Neural progenitor cell (in vitro differentiated cells): ENCODE measurements around the gene FAM43A. TPM values are rescaled to one million over a fixed set of nuclear protein-coding genes. Genes with fewer than 3 reads are reported as not detected.

ENCODE experiments used
- DNase-seq: peaks from one replicate; pipeline ENCODE4 v3.0.0-alpha.2; 2016; ENCODE audit warnings: low spot score
- H2AFZ ChIP-seq: fragments of 200-600 bp; sonication (generic); replicated peaks from 2 replicates; pipeline ENCODE4 v1.6.1; 2016; ENCODE audit warnings: antibody characterized with exemption
- H3F3A ChIP-seq: fragments of 200-600 bp; sonication (generic); 2 replicates; pipeline ENCODE4 v1.6.1; 2016; ENCODE audit warnings: antibody characterized with exemption, low read depth
- H3K27ac ChIP-seq: fragments of 200-600 bp; sonication (generic); 2 replicates; pipeline ENCODE4 v1.5.1; 2016; ENCODE audit warnings: mild to moderate bottlenecking
- H3K27me3 ChIP-seq: fragments of 200-600 bp; sonication (generic); 2 replicates; pipeline ENCODE4 v1.6.1; 2016; ENCODE audit warnings: mild to moderate bottlenecking, moderate library complexity
- H3K36me3 ChIP-seq: fragments of 200-600 bp; sonication (generic); 2 replicates; pipeline ENCODE4 v1.5.1; 2016
- H3K4me1 ChIP-seq: fragments of 200-600 bp; sonication (generic); 2 replicates; pipeline ENCODE4 v1.6.1; 2016; ENCODE audit warnings: mixed run types
- H3K4me2 ChIP-seq: fragments of 200-600 bp; sonication (generic); 2 replicates; pipeline ENCODE4 v1.6.1; 2016
- H3K4me3 ChIP-seq: fragments of 200-600 bp; sonication (generic); 2 replicates; pipeline ENCODE4 v1.5.1; 2016
- H3K79me2 ChIP-seq: fragments of 200-600 bp; sonication (generic); 2 replicates; pipeline ENCODE4 v1.6.1; 2016; ENCODE audit warnings: low read depth
- H3K9ac ChIP-seq: fragments of 200-600 bp; sonication (generic); 2 replicates; pipeline ENCODE4 v1.6.1; 2016
- H3K9me3 ChIP-seq: fragments of 200-600 bp; sonication (generic); 2 replicates; pipeline ENCODE4 v1.5.1; 2016; ENCODE audit warnings: low read depth
- H4K20me1 ChIP-seq: fragments of 200-600 bp; sonication (generic); 2 replicates; pipeline ENCODE4 v1.6.1; 2016; ENCODE audit warnings: low read depth
- H3K27ac Mint-ChIP-seq: 3 replicates; pipeline ENCODE4 v1.8.0; 2021; ENCODE audit warnings: mixed read lengths
- H3K27me3 Mint-ChIP-seq: 2 replicates; pipeline ENCODE4 v1.8.0; 2022; ENCODE audit warnings: low read depth, mild to moderate bottlenecking, inconsistent platforms, moderate library complexity, mixed read lengths; ENCODE audit not compliant: insufficient read depth
- H3K36me3 Mint-ChIP-seq: 3 replicates; pipeline ENCODE4 v1.8.0; 2021; ENCODE audit warnings: mixed read lengths
- H3K4me1 Mint-ChIP-seq: 3 replicates; pipeline ENCODE4 v1.8.0; 2021; ENCODE audit warnings: mixed read lengths
- H3K4me3 Mint-ChIP-seq: 3 replicates; pipeline ENCODE4 v1.8.0; 2021; ENCODE audit warnings: mild to moderate bottlenecking, moderate library complexity, mixed read lengths
- H3K9me3 Mint-ChIP-seq: 3 replicates; pipeline ENCODE4 v1.8.0; 2020; ENCODE audit warnings: mixed read lengths
- EZH2 ChIP-seq: fragments of 200-600 bp; sonication (generic); IDR thresholded peaks from 2 replicates; pipeline ENCODE4 v1.6.1; 2017; ENCODE audit warnings: antibody characterized with exemption, mild to moderate bottlenecking, moderate library complexity
- EZH2phosphoT487 ChIP-seq: fragments of 200-600 bp; sonication (generic); IDR thresholded peaks from 2 replicates; pipeline ENCODE4 v1.6.1; 2017; ENCODE audit warnings: antibody characterized with exemption
- total RNA-seq: library from RNA; depleted of rRNA; stranded (reverse); fragments of >200 nt; gene quantifications from 2 replicates; pipeline ENCODE4 v1.2.3, GENCODE V29; 2015; ENCODE audit warnings: low replicate concordance
- TF ChIP-seq, protein P1 (sequence below): fragments of 200-600 bp; sonication (generic); IDR thresholded peaks from 2 replicates; pipeline ENCODE4 v1.5.1; 2017; ENCODE audit warnings: antibody characterized with exemption, mild to moderate bottlenecking

Gene FAM43A
- total RNA-seq, 1 donor from 2014 or later = 0.80 TPM

- no peak for DNase-seq
- Histone ChIP-seq H3K4me1 (peaks cover 3% of the 10 kb centered on the region), H4K20me1 (no peaks in the 10 kb centered on the region), H3K27me3 (no peaks in the 10 kb centered on the region), H3K4me2 (no peak overlapping the region), H3F3A (no peaks in the 10 kb centered on the region), H3K4me3 (no peak overlapping the region), H3K27ac (no peak overlapping the region), H3K9ac (no peak overlapping the region), H3K36me3 (no peaks in the 10 kb centered on the region), H2AFZ (no peak overlapping the region), H3K9me3 (no peaks in the 10 kb centered on the region), H3K79me2 (no peaks in the 10 kb centered on the region)
- Mint-ChIP-seq H3K4me1 (peaks cover 4% of the 10 kb centered on the region), H3K27ac (no peak overlapping the region), H3K36me3 (no peaks in the 10 kb centered on the region), H3K27me3 (peaks cover 8% of the 10 kb centered on the region), H3K9me3 (no peaks in the 10 kb centered on the region), H3K4me3 (no peak overlapping the region)
- no peak for TF ChIP-seq EZH2phosphoT487
- TF ChIP-seq EZH2 = no peak
- TF ChIP-seq, protein P1, sequence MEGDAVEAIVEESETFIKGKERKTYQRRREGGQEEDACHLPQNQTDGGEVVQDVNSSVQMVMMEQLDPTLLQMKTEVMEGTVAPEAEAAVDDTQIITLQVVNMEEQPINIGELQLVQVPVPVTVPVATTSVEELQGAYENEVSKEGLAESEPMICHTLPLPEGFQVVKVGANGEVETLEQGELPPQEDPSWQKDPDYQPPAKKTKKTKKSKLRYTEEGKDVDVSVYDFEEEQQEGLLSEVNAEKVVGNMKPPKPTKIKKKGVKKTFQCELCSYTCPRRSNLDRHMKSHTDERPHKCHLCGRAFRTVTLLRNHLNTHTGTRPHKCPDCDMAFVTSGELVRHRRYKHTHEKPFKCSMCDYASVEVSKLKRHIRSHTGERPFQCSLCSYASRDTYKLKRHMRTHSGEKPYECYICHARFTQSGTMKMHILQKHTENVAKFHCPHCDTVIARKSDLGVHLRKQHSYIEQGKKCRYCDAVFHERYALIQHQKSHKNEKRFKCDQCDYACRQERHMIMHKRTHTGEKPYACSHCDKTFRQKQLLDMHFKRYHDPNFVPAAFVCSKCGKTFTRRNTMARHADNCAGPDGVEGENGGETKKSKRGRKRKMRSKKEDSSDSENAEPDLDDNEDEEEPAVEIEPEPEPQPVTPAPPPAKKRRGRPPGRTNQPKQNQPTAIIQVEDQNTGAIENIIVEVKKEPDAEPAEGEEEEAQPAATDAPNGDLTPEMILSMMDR = no peak
These were observed 29.5 kb downstream of the FAM43A start for GRCh38 chr3:194715022-194715800.

GRCh38 chr3:194718079-194718478 lies 32.4 kb downstream of the FAM43A start:
- no peaks in the 10 kb centered on the region for H3K36me3 ChIP-seq
- no peaks in the 10 kb centered on the region for H4K20me1 ChIP-seq
- Mint-ChIP-seq H3K4me3 (no peak overlapping the region), H3K9me3 (no peaks in the 10 kb centered on the region), H3K36me3 (no peaks in the 10 kb centered on the region), H3K4me1 (peaks cover 4% of the 10 kb centered on the region), H3K27ac (peak overlapping the region; percentile 57), H3K27me3 (peaks cover 3% of the 10 kb centered on the region)
- no peaks in the 10 kb centered on the region for H3K9me3 ChIP-seq
- no peak overlapping the region for H3K27ac ChIP-seq
- TF ChIP-seq, protein P1 = no peak
- no peak for TF ChIP-seq EZH2phosphoT487
- TF ChIP-seq EZH2 = no peak
- no peak overlapping the region for H3K4me2 ChIP-seq
- H3K4me3 ChIP-seq = no peak overlapping the region
- no peaks in the 10 kb centered on the region for H3F3A ChIP-seq
- no peaks in the 10 kb centered on the region for H3K27me3 ChIP-seq
- H3K4me1 ChIP-seq = peaks cover 3% of the 10 kb centered on the region
- no peaks in the 10 kb centered on the region for H3K79me2 ChIP-seq
- H2AFZ ChIP-seq = peak overlapping the region; percentile 1
- no peak for DNase-seq
- H3K9ac ChIP-seq = no peak overlapping the region

- no peaks in the 10 kb centered on the region for H3K36me3 Mint-ChIP-seq
- H2AFZ ChIP-seq = no peak overlapping the region
- H4K20me1 ChIP-seq = no peaks in the 10 kb centered on the region
- no peaks in the 10 kb centered on the region for H3K27me3 ChIP-seq
- H3K9me3 Mint-ChIP-seq = no peaks in the 10 kb centered on the region
- H3K27ac ChIP-seq = no peak overlapping the region
- H3K27me3 Mint-ChIP-seq = peaks cover 9% of the 10 kb centered on the region
- no peak overlapping the region for H3K4me3 Mint-ChIP-seq
- no peak overlapping the region for H3K9ac ChIP-seq
- no peak overlapping the region for H3K4me3 ChIP-seq
- H3K36me3 ChIP-seq = no peaks in the 10 kb centered on the region
- no peak overlapping the region for H3K4me2 ChIP-seq
- DNase-seq = no peak
- peaks cover 3% of the 10 kb centered on the region for H3K4me1 ChIP-seq
- peaks cover 4% of the 10 kb centered on the region for H3K4me1 Mint-ChIP-seq
- TF ChIP-seq EZH2phosphoT487 = no peak
- TF ChIP-seq EZH2 = no peak
- TF ChIP-seq, protein P1 = no peak
- no peak overlapping the region for H3K27ac Mint-ChIP-seq
- no peaks in the 10 kb centered on the region for H3K9me3 ChIP-seq
- H3F3A ChIP-seq = no peaks in the 10 kb centered on the region
- no peaks in the 10 kb centered on the region for H3K79me2 ChIP-seq
These were observed 34.4 kb downstream of the FAM43A start for GRCh38 chr3:194720048-194720447.
